ENCODE measurements around the gene AZIN2.

- TF ChIP-seq CTCF (IDR thresholded peaks at IDR 0.05) (peak; percentile 38 to 83 (median 64)), POLR2A (IDR thresholded peaks at IDR 0.05) (no peak)
Measured at GRCh38 chr1:33086384-33086850, 5.5 kb downstream of the AZIN2 start.

Data from adrenal gland (tissue), 5 donors.